Measurements from ENCODE around the gene SMAD9. TPM values are rescaled to one million over a fixed set of nuclear protein-coding genes. Genes with fewer than 3 reads are reported as not detected.

The SMAD9 gene
- total and polyA plus RNA-seq, 2 of the 4 experiments (the other 2 are of a cell fraction) = 3.2 to 4.8 TPM

- Histone ChIP-seq H4K5ac (ENCODE audit: low read depth, low read length) (no peak overlapping the region), H2AK9ac (replicated peaks; ENCODE audit: low read depth, low read length, poor library complexity) (no peak overlapping the region), H3K9ac (ENCODE audit: low read depth, low read length) (no peak overlapping the region), H3K18ac (ENCODE audit: low read depth, low read length) (no peak overlapping the region; the same call in 1 of the 2 replicates), H3K23ac (ENCODE audit: low read depth, low read length) (no peak overlapping the region), H4K91ac (ENCODE audit: insufficient read depth, low read depth, low read length) (no peak overlapping the region), H3K4me3 (ENCODE audit: insufficient read depth, low read depth, low read length) (no peak overlapping the region), H3K4ac (ENCODE audit: low read depth, low read length) (no peak overlapping the region), H3K4me1 (ENCODE audit: control insufficient read depth, insufficient read depth, low read length) (peaks cover 2% of the 10 kb centered on the region; the same call in 1 of the 2 replicates), H3K9me1 (ENCODE audit: insufficient read depth, low read length) (peaks cover 7% of the 10 kb centered on the region; the same call in 1 of the 2 replicates), H2BK20ac (ENCODE audit: low read depth, low read length) (peak overlapping the region; percentile 10; the same call in 1 of the 2 replicates), H3K27ac (ENCODE audit: insufficient read depth, low read length) (no peak overlapping the region), H3K14ac (replicated peaks; ENCODE audit: low read depth, low read length) (0 out of 2 replicates have a peak overlapping the region, but pooled peaks have one; percentile 2), H2BK5ac (ENCODE audit: low read depth, low read length, poor library complexity, severe bottlenecking) (peak overlapping the region; percentile 69), H3K36me3 (ENCODE audit: control insufficient read depth, insufficient read depth, low read length) (peaks cover 21% of the 10 kb centered on the region), H4K8ac (ENCODE audit: low read depth in 2 of 2, low read length in 2 of 2) (peak overlapping the region in 1 of 2 experiments; percentile 13; a peak in 1 of 4 replicates), H2BK15ac (ENCODE audit: low read depth, low read length) (no peak overlapping the region), H3K56ac (ENCODE audit: extremely low read depth, insufficient read depth, low read length) (no peak overlapping the region), H2BK120ac (ENCODE audit: low read depth, low read length) (no peak overlapping the region; the same call in 1 of the 2 replicates), H4K20me1 (ENCODE audit: insufficient read depth, low read length) (no peaks in the 10 kb centered on the region), H2AFZ (replicated peaks; ENCODE audit: low read length, poor library complexity) (no peak overlapping the region), H3K27me3 (ENCODE audit: control insufficient read depth, insufficient read depth, low read length) (no peaks in the 10 kb centered on the region), H3K9me3 (ENCODE audit: control insufficient read depth, insufficient read depth, low read length) (no peaks in the 10 kb centered on the region), H2AK5ac (ENCODE audit: low read depth, low read length) (no peak overlapping the region), H3K4me2 (ENCODE audit: low read depth, low read length) (no peak overlapping the region), H3K79me1 (ENCODE audit: low read depth in 1 of 2, low read length in 2 of 2) (peaks cover 4 to 13% of the 10 kb centered on the region in 2 experiments)
- TF ChIP-seq, protein P1, sequence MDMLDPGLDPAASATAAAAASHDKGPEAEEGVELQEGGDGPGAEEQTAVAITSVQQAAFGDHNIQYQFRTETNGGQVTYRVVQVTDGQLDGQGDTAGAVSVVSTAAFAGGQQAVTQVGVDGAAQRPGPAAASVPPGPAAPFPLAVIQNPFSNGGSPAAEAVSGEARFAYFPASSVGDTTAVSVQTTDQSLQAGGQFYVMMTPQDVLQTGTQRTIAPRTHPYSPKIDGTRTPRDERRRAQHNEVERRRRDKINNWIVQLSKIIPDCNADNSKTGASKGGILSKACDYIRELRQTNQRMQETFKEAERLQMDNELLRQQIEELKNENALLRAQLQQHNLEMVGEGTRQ (IDR thresholded peaks at IDR 0.05; ENCODE audit: low read depth, low read length) = no peak
- peak; percentile 22; the same call in 1 of the 2 replicates for TF ChIP-seq FOS (IDR thresholded peaks at IDR 0.05; ENCODE audit: low read depth, low read length)
- intact Hi-C loops (cut with micrococcal nuclease) = no loop called here
- POLR2A ChIA-PET (ENCODE audit: unreplicated experiment) = interaction anchor here (0.6 kb wide), 1 partner anchor 259 kb away, joined by 3 read pairs; no protein-coding TSS in a partner anchor
- dilution Hi-C loops (cut with HindIII; ENCODE audit: low sequenced_read_pairs, unreplicated experiment) = no loop called here
- in situ Hi-C loops (cut with MboI; ENCODE audit: low sequenced_read_pairs) = no loop called here
- BruUV-seq (replicated peaks) = no TSS peak
- WGBS, 2 experiments (ENCODE audit: extremely low coverage in 2 of 2, insufficient read length in 1 of 2) = no CpG with 5 or more reads among the region's 2 CpGs
- peak; percentile 90 for DNase-seq
- ATAC-seq (ENCODE audit: low read depth) = peak; percentile 97
- CTCF ChIA-PET = interaction anchor here (1.1 to 1.2 kb wide), 2 partner anchors 15 to 108 kb away, joined by 3 to 5 read pairs; no protein-coding TSS in a partner anchor
Observed at GRCh38 chr13:36965767-36966166, 45.7 kb upstream of the SMAD9 start.
